WTC11 (cell line): Measurements from ENCODE around the gene RFTN1. TPM values are rescaled to one million over a fixed set of nuclear protein-coding genes. Genes with fewer than 3 reads are reported as not detected.

Experiments used
- ATAC-seq: fragments of 200-7000 bp; cut with Tn5 transposase; 2 replicates; pipeline ENCODE4 v1.10.0; 2021; ENCODE audit warnings: mild to moderate bottlenecking, moderate library complexity
- Bru-seq: library from RNA; stranded (reverse); fragments of 400-500 nt; gene quantifications from one replicate; lab custom pipeline; 2021; lab: Mats Ljungman, UMichigan
- CTCF ChIA-PET: fragments of 300-600 bp; sonication (Branson Sonifier 250); formaldehyde crosslinking; loops from one replicate; lab custom pipeline; 2021; ENCODE audit warnings: antibody characterized with exemption; lab: Charles Lee
- POLR2A ChIA-PET: fragments of 350-600 bp; sonication (Branson Sonifier 250); formaldehyde crosslinking; loops from one replicate; lab custom pipeline; 2021; ENCODE audit warnings: antibody characterized with exemption; lab: Charles Lee
- DNase-seq: peaks from one replicate; pipeline ENCODE4 v3.0.0; 2021; ENCODE audit warnings: low spot score
- H3K27ac Mint-ChIP-seq: 2 replicates; pipeline ENCODE4 v1.8.0; 2021; ENCODE audit warnings: mixed read lengths
- H3K27me3 Mint-ChIP-seq: 2 replicates; pipeline ENCODE4 v1.8.0; 2021; ENCODE audit warnings: low read depth, mild to moderate bottlenecking, moderate library complexity, mixed read lengths
- H3K36me3 Mint-ChIP-seq: 2 replicates; pipeline ENCODE4 v1.8.0; 2021; ENCODE audit warnings: mixed read lengths
- H3K4me1 Mint-ChIP-seq: 2 replicates; pipeline ENCODE4 v1.8.0; 2022; ENCODE audit warnings: mixed read lengths
- H3K4me3 Mint-ChIP-seq: 2 replicates; pipeline ENCODE4 v1.8.0; 2021; ENCODE audit warnings: mild to moderate bottlenecking, moderate library complexity, mixed read lengths
- H3K9me3 Mint-ChIP-seq: 2 replicates; pipeline ENCODE4 v1.8.0; 2021; ENCODE audit warnings: mixed read lengths
- ATF2 ChIP-seq: sonication (generic); formaldehyde crosslinking; IDR thresholded peaks from 2 replicates; pipeline ENCODE4 v1.8.1; 2022; ENCODE audit warnings: low read depth, missing genetic modification reagents, borderline replicate concordance
- ATF3 ChIP-seq: sonication (generic); formaldehyde crosslinking; conservative IDR thresholded peaks from 2 replicates; pipeline ENCODE4 v1.8.1; 2022; ENCODE audit warnings: mild to moderate bottlenecking, missing genetic modification reagents
- CREM ChIP-seq: sonication (generic); formaldehyde crosslinking; IDR thresholded peaks from 2 replicates; pipeline ENCODE4 v1.8.1; 2022; ENCODE audit warnings: mild to moderate bottlenecking, missing genetic modification reagents, moderate library complexity
- FOXK1 ChIP-seq: sonication (generic); formaldehyde crosslinking; IDR thresholded peaks from 2 replicates; pipeline ENCODE4 v1.8.0; 2022; ENCODE audit warnings: mild to moderate bottlenecking, moderate library complexity, missing genetic modification reagents
- FOXP1 ChIP-seq: sonication (generic); formaldehyde crosslinking; IDR thresholded peaks from 2 replicates; pipeline ENCODE4 v1.8.0; 2022; ENCODE audit warnings: missing genetic modification reagents, mild to moderate bottlenecking, moderate library complexity, borderline replicate concordance
- FOXP4 ChIP-seq: sonication (generic); formaldehyde crosslinking; IDR thresholded peaks from 2 replicates; pipeline ENCODE4 v1.8.0; 2022; ENCODE audit warnings: mild to moderate bottlenecking, missing genetic modification reagents
- GABPB1 ChIP-seq: sonication (generic); formaldehyde crosslinking; IDR thresholded peaks from 2 replicates; pipeline ENCODE4 v1.8.1; 2023; ENCODE audit warnings: mild to moderate bottlenecking, missing genetic modification reagents
- GTF2I ChIP-seq: fragments of 250-450 bp; sonication (Bioruptor Pico); conservative IDR thresholded peaks from 2 replicates; pipeline ENCODE4 v1.4.0; 2021; ENCODE audit warnings: mild to moderate bottlenecking
- HMGXB4 ChIP-seq: sonication (generic); formaldehyde crosslinking; IDR thresholded peaks from 2 replicates; pipeline ENCODE4 v1.8.1; 2023; ENCODE audit warnings: mild to moderate bottlenecking, moderate library complexity, missing genetic modification reagents
- MAX ChIP-seq: sonication (generic); formaldehyde crosslinking; IDR thresholded peaks from 2 replicates; pipeline ENCODE4 v1.8.0; 2022; ENCODE audit warnings: mild to moderate bottlenecking, missing genetic modification reagents
- MYBL2 ChIP-seq: sonication (generic); formaldehyde crosslinking; IDR thresholded peaks from 2 replicates; pipeline ENCODE4 v1.8.1; 2023; ENCODE audit warnings: mild to moderate bottlenecking, moderate library complexity, missing genetic modification reagents
- NR3C1 ChIP-seq: sonication (generic); formaldehyde crosslinking; conservative IDR thresholded peaks from 2 replicates; pipeline ENCODE4 v1.8.1; 2023; ENCODE audit warnings: low read depth, mild to moderate bottlenecking, missing genetic modification reagents
- STAT6 ChIP-seq: sonication (generic); formaldehyde crosslinking; conservative IDR thresholded peaks from 2 replicates; pipeline ENCODE4 v1.8.1; 2023; ENCODE audit warnings: mild to moderate bottlenecking, low read depth, missing genetic modification reagents, moderate library complexity
- ZBTB43 ChIP-seq: sonication (generic); formaldehyde crosslinking; IDR thresholded peaks from 2 replicates; pipeline ENCODE4 v1.8.1; 2023; ENCODE audit warnings: mild to moderate bottlenecking, missing genetic modification reagents
- ZNF396 ChIP-seq: fragments of 250-450 bp; sonication (Bioruptor Pico); IDR thresholded peaks from 2 replicates; pipeline ENCODE4 v1.8.0; 2021; ENCODE audit warnings: mild to moderate bottlenecking, moderate library complexity, borderline replicate concordance
- ZNF416 ChIP-seq: fragments of 250-450 bp; sonication (Bioruptor Pico); IDR thresholded peaks from 2 replicates; pipeline ENCODE4 v1.9.0; 2021; ENCODE audit warnings: mild to moderate bottlenecking, inconsistent platforms
- ZNF532 ChIP-seq: fragments of 250-450 bp; sonication (Bioruptor Pico); IDR thresholded peaks from 2 replicates; pipeline ENCODE4 v1.9.0; 2021; ENCODE audit warnings: mild to moderate bottlenecking, borderline replicate concordance
- ZNF671 ChIP-seq: fragments of 250-450 bp; sonication (Bioruptor Pico); IDR thresholded peaks from 2 replicates; pipeline ENCODE4 v1.8.0; 2021; ENCODE audit warnings: mild to moderate bottlenecking
- long read RNA-seq, 3 experiments: library from RNA in 1 of 3; library from capped mRNA in 1 of 3; library from polyadenylated mRNA in 1 of 3; unstranded in 2 of 3; stranded (forward) in 1 of 3; transcript quantifications; one replicate each; pipeline ENCODE4 v2.0.0, GENCODE V29; 2021
- total RNA-seq: library from RNA; stranded (reverse); gene quantifications from 3 replicates; pipeline ENCODE4 v1.2.3, GENCODE V29; 2021

RFTN1 gene
- 2.7 to 3.8 TPM (median 3.2 TPM) in 3 replicates for total RNA-seq
- percentile 32 among the genes with signal in this experiment for Bru-seq, nascent RNA
- long read RNA-seq, experiment 1, transcript RFTN1-201 (10 exons, 2,982 nt) = major isoform, 9 of 21 reads
- long read RNA-seq, experiment 1, partial matches to known transcripts = 2 of 21 reads
- long read RNA-seq, experiment 1, other reads (novel, unspliced or antisense) = 10 of 21 reads
- long read RNA-seq, experiment 2, partial matches to known transcripts = 2 of 3 reads
- long read RNA-seq, experiment 2, other reads (novel, unspliced or antisense) = 0 of 3 reads
- long read RNA-seq, experiment 3 = 0 reads

- Mint-ChIP-seq H3K4me3 (peak within 1 kb of the TSS; percentile 87), H3K27me3 (peaks cover 61% of the 10 kb centered on the region), H3K36me3 (no peaks in the 10 kb centered on the region), H3K27ac (no peak within 1 kb of the TSS), H3K9me3 (no peaks in the 10 kb centered on the region), H3K4me1 (peaks cover 35% of the 10 kb centered on the region)
- no peak for TF ChIP-seq NR3C1 (CRISPR knock-in tag)
- TF ChIP-seq ZNF396 (CRISPR knock-in tag) = no peak
- TF ChIP-seq CREM = no peak
- no peak for TF ChIP-seq ATF2
- TF ChIP-seq STAT6 (CRISPR knock-in tag) = no peak
- TF ChIP-seq ZNF532 (CRISPR knock-in tag) = no peak
- TF ChIP-seq FOXP1 (CRISPR knock-in tag) = 0 out of 2 replicates have a peak, but pooled peaks have one; percentile 7
- no peak for TF ChIP-seq ZNF416 (CRISPR knock-in tag)
- TF ChIP-seq ZBTB43 (CRISPR knock-in tag) = no peak
- no peak for TF ChIP-seq GTF2I (CRISPR knock-in tag)
- TF ChIP-seq ZNF671 (CRISPR knock-in tag) = no peak
- peak; percentile 8; the same call in 1 of the 2 replicates for TF ChIP-seq MYBL2 (CRISPR knock-in tag)
- TF ChIP-seq FOXP4 (CRISPR knock-in tag) = peak; percentile 43; the same call in 1 of the 2 replicates
- no peak for TF ChIP-seq ATF3 (CRISPR knock-in tag)
- no peak for TF ChIP-seq MAX (CRISPR knock-in tag)
- 0 out of 2 replicates have a peak, but pooled peaks have one; percentile 28 for TF ChIP-seq FOXK1
- no peak for TF ChIP-seq GABPB1 (CRISPR knock-in tag)
- TF ChIP-seq HMGXB4 = peak; percentile 23; the same call in 1 of the 2 replicates
- POLR2A ChIA-PET = no interaction called here
- CTCF ChIA-PET = interaction anchor here (2.7 to 3.4 kb wide), 2 partner anchors 146 to 223 kb away, joined by 10 to 14 read pairs; no protein-coding TSS in a partner anchor
- DNase-seq (peak; percentile 41), ATAC-seq (peak; percentile 28)
These were observed at the start of gene RFTN1 for GRCh38 chr3:16513141-16514020. RFTN1 (minus strand) TSS chr3:16513699; CDS start chr3:16493869, 19,830 bp downstream.
